Posterior cingulate gyrus (tissue), 11 donors: Measurements from ENCODE around the gene FGF5.

Experiments
- DNase-seq, 10 donors: peaks; one replicate each; pipeline versions ENCODE4 v3.0.0 to v3.0.0-alpha.2; 2020 to 2021; ENCODE audit warnings: mixed read lengths in 3 of 10
- intact Hi-C: fragments of 100-400 bp; cut with DNase I; formaldehyde crosslinking; loops from one replicate; pipeline ENCODE4 v1.15.1; 2023

Gene FGF5

DNA sequence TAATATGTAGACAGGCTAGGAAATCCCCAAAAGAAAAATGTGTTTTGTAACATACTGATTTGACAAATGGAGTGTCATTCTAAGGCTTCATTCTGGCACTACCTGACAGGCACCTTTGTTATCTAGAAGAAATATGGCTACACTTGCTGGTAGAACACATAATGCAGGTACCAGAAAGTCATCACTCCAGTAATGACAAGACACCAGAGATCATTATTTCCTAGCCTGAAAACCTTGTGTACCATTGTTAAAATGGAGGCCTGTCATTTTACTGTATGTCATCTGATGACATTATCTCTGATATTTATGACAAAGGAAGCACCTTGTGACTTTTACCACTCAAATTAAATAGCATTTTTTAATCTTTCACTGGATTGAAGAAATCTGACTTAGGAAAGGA is 13.5 kb upstream of the FGF5 start:
- DNase-seq: no peak
- intact Hi-C loops: no loop called here

DNA sequence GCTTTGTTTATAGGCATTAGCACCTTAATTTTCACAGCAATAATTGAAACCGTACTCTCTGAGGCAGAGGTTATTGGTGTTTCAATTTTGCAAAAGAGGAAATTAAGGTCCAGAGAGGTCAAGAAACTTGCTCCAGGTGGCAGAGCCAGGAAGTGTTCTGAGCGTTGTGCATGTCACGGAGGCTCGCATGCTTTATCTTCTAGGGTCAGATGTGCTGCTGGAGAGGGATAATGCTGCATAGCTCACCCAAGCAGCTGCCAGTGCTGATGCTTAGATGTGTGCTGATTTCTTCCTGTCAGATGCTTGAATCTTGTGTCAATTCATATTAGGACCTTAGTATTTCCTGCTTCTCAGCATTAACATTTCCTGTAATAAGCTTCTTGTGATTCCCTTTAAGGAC is 13.0 kb upstream of the FGF5 start:
- intact Hi-C loops: no loop called here
- no peak for DNase-seq

DNA sequence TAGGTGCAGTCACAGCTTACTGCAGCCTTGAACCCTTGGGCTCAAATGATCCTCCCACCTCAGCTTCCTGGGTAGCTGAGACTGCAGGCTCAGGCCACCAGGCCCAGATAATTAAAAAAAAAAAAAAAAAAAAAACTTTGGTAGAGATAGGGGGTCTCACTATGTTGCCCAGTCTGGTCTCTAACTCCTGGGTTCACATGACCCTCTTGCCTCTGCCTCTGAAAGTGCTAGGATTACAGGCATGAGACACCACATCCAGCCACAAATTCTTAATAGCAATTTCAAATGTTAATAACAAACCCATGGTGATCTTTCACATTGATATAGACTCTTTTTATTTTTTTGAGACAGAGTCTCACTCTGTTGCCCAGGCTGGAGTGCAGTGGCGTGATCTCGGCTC is 12.3 kb upstream of the FGF5 start:
- intact Hi-C loops: no loop called here
- no peak for DNase-seq

DNA sequence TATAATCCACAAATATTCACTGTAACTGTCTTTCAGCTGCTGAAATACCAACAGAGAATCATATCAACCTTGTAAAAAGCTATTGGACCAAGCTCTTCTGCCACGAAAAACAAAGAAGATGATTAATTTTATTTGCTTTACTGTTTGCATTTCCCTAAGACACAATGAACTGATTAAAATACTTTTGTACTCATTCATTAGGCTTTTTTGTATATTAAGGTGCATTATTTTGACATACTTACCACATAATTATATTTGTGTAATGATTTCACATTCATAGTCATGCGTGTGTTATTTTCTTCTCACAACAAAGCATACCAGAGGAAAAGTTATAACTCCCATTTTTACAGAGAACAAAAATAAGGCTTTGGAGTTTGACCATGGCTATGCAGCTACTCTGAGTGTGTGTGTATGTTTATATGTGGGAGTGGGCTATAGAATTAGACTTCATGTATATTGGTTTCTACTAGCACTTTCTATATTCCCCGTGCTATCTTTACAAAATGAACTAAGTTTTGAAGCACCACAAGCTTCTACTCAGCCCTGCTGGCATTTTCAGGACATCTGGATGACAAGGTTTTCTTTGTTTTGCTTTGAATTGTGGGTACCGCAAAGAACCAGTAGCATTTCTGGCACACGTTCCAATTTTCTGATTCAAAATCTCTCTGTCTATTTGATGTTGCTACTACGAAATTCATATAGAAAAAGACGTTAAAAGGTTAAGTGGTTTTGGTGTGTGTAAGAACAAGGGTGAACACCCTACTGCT is 11.0 kb upstream of the FGF5 start:
- DNase-seq: no peak
- intact Hi-C loops: no loop called here

DNA sequence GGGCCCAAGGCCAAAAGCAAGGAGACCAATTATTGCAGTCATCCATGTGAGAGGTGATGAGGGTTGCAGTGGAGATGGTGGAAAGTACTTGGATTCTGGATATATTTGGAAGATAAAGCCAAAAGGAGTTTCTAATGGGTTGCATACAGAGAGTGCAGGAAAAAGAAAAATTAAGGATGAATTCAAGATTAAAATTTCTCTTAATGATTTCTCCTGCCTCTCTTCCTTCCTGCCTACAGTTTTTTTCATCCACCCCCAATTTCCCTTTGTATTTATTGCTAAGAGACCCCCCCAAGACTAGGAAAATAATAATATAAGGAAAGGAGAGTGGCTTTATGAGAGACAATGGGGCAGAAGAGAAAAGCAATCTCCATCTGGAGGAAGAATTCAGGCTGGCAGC is 8.6 kb upstream of the FGF5 start:
- DNase-seq: no peak
- intact Hi-C loops: no loop called here

DNA sequence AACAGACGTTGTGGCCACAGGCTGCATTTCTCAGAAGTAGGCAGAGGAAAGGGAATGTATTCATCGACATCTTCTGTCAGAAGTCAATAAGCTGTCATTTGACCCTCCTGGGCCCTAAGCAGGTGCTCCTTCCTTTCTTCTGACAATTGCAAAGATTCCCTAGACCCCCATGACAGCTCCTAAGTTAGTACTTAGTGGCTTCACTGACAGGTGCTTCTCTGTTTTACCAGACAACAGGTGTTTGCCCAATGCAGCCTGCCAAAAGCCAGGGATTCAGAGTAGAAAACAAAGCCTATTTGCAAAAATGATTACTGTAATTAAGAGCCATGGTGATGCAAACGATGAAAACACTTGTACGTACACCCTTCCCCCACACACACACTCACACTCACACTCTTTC is 7.5 kb upstream of the FGF5 start:
- intact Hi-C loops: no loop called here
- DNase-seq: no peak

DNA sequence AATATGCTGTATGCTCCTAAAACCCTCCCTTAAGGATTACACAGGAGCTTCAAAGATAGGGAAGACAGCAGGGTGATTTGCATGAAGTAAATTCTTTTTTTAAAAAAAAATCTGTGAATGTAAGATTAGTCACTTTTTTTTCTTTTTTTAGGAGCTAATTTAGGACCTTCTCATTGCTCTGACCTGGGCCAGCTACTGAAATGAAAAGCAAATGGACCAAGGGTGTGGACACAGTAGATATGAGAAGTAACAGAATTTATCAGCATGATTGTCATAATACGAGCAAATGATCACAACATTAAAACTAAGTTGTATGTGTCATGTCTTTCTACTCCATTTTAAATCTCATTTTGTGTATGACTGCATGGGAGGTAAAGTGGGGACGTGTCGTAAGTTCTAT is 6.6 kb upstream of the FGF5 start:
- no peak for DNase-seq
- intact Hi-C loops: no loop called here

DNA sequence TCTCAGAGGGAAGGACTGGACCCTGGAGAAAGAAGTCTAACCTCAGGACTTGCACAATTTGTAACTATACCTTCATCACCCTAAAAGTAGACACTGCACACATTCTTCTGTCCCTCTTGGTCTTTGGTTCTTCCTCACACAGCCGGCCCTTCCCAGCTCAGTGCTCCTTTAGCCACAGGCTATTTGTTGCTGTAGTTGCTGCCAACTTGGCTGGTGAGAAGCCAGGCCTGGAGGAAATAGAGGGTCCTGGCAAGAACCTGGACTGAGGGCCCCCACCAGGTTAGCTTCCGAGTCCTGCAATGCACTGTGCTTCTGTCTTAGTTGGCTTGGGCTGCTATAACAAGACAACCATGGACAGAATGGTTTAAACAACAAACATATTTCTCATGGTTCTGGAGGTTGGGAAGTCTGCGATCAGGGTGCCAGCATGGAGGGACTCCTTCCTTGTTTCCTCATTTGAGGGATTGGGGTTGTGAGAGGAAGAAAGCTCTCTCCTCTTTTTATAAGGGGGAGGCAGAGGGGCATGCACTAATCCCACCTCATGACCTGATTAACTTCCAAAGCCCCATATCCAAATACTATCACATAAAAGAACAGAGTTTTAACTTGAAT is 4.4 kb upstream of the FGF5 start:
- peak in 1 of 10 donors; percentile 31 for DNase-seq
- intact Hi-C loops: no loop called here

DNA sequence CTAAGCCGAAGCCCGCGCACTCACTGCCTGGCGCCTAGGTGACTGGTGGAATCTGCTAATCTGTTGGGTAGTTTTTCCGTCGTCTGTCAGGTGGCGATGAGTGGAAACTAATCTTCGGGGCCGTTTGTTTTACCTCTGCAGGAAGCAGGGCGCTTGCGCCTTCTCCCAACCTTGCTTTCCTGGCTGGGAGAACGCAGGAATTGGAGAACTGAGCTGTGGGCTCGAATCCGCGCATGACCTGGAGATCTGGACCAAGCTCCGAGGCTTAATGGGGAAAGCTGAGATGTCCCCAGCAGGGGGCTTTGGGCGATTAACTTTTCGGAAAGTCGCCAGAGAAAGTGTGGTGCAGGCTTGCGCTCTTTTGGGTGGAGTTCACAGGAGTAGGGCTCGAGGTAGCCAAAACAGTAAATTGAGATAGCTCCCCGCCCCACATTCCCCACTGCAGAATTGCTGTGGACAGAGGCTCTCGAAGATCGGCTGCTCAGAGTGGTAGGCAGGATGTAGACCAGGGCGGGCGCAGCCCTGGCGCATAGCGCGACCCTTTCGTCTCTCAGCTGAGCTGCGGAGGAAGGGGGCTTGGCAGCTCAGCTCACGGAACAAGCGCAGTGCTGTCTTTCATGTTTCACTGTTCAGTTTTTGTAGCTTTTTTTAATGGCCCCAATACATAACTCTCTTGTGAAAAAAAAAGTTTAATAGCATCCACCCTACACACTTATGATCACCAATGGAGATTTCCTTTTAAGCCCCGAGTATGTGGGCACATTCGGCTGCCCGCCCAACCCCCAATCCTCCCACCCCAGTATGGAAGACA is 2.7 kb upstream of the FGF5 start:
- intact Hi-C loops: no loop called here
- peak in 1 of 10 donors; percentile 48 for DNase-seq

DNA sequence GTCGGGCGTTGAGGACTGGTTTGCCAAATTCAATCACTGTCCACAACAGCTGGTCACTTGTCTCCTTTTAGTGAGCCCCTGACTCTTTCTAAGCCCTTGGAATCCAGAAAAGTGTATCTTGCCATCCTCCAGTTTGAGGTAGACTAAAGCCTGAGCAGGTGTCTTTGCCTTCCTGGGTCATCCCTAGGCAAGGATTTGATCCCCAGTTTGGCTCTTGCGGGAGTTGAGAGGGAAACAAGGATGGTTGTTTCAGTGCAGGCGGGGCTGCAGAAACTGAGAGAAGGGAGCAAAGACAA is 2.2 kb upstream of the FGF5 start:
- DNase-seq: no peak
- intact Hi-C loops: no loop called here

DNA sequence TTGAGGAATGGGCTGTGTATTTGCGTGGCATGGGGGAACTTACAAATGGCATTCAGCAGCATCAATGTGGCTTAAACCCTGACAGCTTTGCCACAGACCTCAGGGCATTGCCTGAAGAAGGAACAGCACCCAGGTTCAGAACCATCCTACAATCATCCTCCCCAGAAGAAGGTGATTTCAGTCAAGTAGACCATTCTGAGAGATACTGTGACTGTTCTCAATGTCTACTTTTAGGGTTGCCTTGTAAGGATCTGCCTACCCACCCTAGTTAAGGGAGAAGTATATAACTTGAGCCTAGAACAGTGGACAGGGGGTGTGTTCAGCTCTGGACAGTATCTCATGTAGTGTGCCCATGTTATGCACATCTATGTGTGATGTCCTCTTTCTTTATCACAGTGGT is 1.6 kb upstream of the FGF5 start:
- intact Hi-C loops: no loop called here
- DNase-seq: no peak

DNA sequence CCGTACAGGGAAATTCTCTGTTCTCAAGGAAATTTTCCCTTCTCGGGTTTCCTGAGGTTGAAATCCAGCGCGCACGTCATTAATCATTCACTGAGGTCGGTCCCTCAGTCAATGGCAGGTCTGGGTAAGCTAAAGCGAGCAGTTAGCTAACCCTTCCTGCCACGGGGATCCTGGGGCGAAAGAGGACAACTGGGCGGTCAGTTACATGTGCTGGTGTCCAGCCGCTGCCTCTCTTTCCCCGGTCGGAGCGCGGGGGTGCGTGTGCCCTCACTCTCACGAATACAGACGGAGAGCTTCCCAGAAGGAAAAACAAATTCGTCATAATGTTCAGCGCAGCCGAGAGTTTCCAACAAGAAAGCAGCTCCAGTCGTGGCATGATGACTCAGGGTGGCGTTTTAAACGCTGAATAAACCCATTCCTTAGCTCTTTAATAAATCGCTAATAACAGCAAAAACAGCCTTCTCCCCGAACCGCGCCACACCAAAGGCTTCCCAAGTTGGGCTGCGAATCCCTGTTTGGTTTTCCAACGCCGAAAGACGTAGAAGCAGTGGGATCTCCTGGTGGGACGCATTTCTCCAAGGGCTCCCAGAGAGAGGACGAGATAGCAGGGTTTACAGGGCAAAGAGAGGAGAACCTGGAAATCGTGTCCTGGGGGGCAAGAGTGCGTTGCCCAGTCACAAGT is 752 bp upstream of the FGF5 start:
- DNase-seq: peak in 2 of 10 donors; percentile 6 to 54
- intact Hi-C loops: no loop called here

DNA sequence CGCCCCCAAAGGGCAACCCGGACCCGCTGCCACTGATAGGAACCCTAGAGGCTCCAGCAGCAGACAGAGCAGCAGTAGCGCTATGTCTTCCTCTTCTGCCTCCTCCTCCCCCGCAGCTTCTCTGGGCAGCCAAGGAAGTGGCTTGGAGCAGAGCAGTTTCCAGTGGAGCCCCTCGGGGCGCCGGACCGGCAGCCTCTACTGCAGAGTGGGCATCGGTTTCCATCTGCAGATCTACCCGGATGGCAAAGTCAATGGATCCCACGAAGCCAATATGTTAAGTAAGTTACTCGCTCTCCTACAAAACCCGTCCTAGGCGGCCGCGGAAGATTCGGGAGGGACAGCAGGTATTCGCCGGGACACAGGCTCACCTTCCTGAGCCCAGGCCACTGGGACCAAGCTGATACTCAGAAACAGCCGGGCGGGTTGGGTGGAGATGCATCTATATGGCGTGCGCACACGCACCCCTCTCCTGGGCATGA is 477 bp downstream of the FGF5 start:
- peak in 6 of 10 donors; percentile 18 to 82 (median 58) for DNase-seq
- intact Hi-C loops: no loop called here

DNA sequence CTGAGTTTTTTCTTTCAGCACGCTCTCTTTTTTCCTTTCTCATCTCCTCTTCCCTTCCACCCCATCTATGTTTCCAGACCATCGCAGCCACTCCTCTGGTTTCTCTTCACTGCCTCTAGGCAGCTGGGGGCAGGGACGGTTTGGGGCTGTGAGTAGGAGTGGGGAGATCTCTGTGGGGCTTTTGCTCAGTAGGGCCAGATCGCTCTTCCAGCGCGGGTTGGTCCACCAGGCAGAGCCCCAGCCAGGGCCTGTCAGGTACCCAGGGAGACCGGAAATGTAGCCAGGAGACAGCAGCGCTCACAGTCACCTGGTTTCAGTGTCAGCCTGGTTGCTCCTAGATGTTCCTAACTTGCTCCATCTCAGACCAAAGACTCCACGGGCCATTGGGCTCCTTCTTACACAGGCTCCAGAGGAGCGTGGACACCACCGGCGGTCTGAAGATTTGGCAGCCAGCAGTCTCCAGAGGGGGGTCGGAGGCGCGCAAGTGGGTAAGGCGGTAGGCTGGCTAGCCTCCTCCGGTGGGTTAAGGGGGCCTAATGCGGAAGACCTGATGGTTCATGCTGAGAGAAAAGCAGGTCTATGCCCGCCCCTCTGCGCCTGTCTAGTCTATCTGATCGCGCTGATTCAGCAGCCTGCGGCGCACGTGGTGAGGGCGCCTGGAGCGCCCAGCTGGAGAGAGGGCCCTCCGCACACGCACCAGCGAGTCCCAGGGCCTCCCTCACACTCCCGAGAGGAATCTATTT is 1.8 kb downstream of the FGF5 start:
- intact Hi-C loops: no loop called here
- peak in 2 of 10 donors; percentile 73 to 78 for DNase-seq

DNA sequence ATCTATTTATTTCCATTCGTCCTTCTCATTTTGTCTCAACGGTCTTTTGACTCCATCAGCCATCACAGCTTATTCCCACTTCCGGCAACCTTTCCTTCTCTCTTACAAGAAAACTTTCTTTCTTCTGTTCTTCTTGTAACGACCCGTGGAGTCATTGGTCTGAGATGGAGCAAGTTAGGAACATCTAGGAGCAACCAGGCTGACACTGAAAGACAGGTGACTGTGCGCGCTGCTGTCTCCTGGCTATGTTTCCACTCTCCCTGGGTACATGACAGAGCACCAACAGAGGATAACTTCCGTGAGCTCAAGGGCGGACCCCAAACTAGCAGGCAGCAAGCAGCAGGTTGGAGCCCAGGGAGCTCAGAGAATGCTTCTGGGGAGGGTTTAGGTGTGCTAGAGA is 2.5 kb downstream of the FGF5 start:
- intact Hi-C loops: no loop called here
- peak in 1 of 10 donors; percentile 49 for DNase-seq

DNA sequence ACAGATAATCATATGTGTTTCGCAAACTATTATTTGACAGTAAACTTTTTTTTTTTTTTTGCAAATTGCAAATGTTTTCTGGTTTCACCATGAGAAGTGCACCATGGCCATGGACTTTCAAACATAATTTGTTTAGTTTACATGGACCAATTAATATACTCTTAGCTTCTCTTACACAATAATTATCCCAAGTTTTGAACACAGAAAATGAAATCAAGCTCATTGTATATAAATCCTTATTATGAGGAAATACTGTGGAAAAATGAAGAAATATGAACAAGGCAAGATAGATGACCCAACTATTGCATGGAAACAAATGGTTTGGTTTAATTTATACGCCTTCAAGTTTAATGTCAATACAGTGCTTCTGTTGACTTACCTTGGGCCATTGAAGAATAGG is 3.9 kb downstream of the FGF5 start:
- intact Hi-C loops: no loop called here
- DNase-seq: no peak

DNA sequence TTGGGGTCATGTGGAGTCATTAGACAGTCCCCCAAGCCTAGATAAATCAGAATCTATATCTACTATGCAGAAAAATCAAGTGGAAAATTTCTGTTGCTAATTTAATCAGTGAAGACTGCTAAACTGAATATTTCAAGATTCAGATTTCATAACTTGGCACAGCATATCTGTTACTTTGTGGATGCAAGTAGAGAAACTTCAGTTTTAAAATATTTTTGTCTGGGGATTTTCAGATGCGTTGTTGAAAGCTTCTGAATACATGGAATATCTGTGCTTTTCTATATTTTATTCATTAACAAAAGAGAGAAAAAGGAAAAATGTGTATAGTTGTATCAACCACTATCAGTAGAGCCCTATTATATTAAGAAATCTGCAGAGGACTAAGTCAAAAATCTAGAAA is 4.4 kb downstream of the FGF5 start:
- intact Hi-C loops: no loop called here
- no peak for DNase-seq

DNA sequence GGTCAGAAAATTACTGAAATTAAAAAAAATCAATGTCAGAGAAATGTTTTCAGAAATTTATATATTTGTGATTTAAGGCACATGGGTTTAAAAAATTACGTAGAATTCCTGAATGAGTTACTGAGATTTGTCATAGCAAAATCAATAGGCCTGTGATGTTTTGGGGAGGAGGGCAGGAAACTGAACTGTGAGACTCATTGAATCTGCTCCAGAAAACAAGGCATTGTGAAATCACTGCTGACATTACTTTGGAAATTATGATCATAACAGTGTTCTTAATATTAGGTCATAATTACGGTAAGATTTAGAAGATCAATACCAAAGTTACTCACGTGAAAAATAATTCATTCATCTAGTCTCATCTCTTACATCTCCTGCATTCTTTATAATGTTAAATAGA is 5.3 kb downstream of the FGF5 start:
- intact Hi-C loops: no loop called here
- DNase-seq: no peak

DNA sequence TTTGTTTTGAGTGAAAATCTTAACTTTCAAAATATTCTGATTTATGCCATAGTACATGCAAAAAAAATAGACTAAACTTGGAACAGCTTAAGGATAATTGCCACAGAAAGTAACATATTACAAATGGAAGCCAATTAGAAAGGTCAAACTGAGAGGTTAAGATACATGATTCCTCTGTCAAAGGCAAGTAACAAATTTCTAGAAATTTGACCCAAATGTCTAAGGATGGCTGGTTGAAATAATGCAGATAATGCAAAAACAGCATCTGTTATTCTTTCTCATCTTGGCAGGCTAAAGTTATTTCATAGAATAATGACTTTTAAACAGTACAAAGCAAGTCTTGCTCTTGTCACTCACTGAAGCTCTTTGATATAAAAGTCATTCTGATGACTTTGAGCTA is 10.5 kb downstream of the FGF5 start:
- intact Hi-C loops: no loop called here
- no peak for DNase-seq

DNA sequence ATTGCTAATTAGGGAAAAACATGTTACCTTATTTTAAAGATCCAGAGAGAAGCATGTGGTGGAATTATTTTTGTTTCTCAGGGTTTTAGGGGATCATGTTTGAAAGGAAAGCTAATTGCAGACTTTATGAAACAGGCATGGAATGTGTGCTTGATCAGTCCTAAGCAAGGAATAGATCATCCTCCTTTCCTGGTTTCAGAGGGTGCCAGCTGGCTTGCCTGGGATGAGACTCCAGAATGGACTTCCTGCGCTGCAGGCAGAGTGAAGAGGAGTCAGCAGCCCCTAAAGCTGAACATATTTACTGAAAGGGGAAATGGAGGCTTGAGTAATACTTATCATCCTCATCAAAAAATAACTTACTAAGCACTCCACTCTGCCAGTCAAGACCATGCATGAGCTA is 13.3 kb downstream of the FGF5 start:
- DNase-seq: no peak
- intact Hi-C loops: no loop called here

DNA sequence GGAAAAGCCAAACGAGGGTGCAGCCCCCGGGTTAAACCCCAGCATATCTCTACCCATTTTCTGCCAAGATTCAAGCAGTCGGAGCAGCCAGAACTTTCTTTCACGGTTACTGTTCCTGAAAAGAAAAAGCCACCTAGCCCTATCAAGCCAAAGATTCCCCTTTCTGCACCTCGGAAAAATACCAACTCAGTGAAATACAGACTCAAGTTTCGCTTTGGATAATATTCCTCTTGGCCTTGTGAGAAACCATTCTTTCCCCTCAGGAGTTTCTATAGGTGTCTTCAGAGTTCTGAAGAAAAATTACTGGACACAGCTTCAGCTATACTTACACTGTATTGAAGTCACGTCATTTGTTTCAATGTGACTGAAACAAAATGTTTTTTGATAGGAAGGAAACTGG is 20.0 kb downstream of the FGF5 start:
- DNase-seq: no peak
- intact Hi-C loops: no loop called here
